Activated naive CD8-positive, alpha-beta T cell treated with anti-CD3 and anti-CD28 coated beads, Interleukin-2, amount 10 ng/mL, durations not matched to agents 7 days and 5 days (primary cell): Measurements from ENCODE around the gene HIVEP3. TPM values are rescaled to one million over a fixed set of nuclear protein-coding genes. Genes with fewer than 3 reads are reported as not detected.
"Not testable (repeated sequence)": the region's sequence is repeated elsewhere in the genome, so short reads cannot be mapped to it uniquely, and the experiment has no call there.

ENCODE experiments used
- ATAC-seq: fragments of 150-1000 bp; cut with Tn5 transposase; one replicate; pipeline ENCODE4 v1.10.0; 2021; ENCODE audit warnings: low read depth, moderate library complexity
- POLR2A ChIA-PET: fragments of 350-600 bp; sonication (Branson Sonifier 250); formaldehyde crosslinking; loops from one replicate; lab custom pipeline; 2021; ENCODE audit warnings: antibody characterized with exemption; lab: Charles Lee
- DNase-seq: peaks from one replicate; pipeline ENCODE4 v3.0.0; 2021
- H3K27ac Mint-ChIP-seq: one replicate; pipeline ENCODE4 v1.8.0; 2022; ENCODE audit warnings: mild to moderate bottlenecking, mixed read lengths
- H3K27me3 Mint-ChIP-seq: one replicate; pipeline ENCODE4 v1.8.0; 2022; ENCODE audit warnings: mild to moderate bottlenecking, moderate library complexity, mixed read lengths
- H3K36me3 Mint-ChIP-seq: one replicate; pipeline ENCODE4 v1.8.0; 2021; ENCODE audit warnings: mild to moderate bottlenecking, mixed read lengths
- H3K4me1 Mint-ChIP-seq: one replicate; pipeline ENCODE4 v1.8.0; 2021; ENCODE audit warnings: mixed read lengths
- H3K4me3 Mint-ChIP-seq: one replicate; pipeline ENCODE4 v1.8.0; 2022; ENCODE audit warnings: mild to moderate bottlenecking, moderate library complexity, mixed read lengths
- H3K9me3 Mint-ChIP-seq: one replicate; pipeline ENCODE4 v1.8.0; 2021; ENCODE audit warnings: mixed read lengths
- total RNA-seq, 2 experiments: library from RNA; stranded (reverse); gene quantifications; one replicate each; pipeline ENCODE4 v1.2.3, GENCODE V29; 2021

Gene HIVEP3
- total RNA-seq, 2 experiments from 2014 or later: 10.1 to 10.7 TPM

DNA sequence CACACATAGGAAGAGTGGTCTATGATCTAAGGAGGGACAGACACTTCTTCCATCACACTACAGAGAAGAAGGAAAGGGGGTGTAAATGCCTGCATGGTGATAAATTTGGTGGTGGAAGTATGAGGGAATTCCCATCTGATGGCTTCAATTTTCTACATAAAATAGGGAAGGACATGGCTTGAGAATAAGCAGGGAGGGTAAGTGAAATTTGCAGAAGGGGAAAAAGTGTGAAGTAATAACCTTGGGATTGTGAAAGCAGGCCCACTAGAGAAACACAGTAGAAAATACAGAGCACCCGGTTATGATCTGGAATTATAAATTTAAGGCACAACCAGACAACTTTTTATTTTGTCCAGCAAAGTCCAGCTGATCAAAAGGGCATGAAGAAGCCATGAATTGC lies 22.7 kb upstream of the HIVEP3 start:
- DNase-seq: no peak
- H3K36me3 Mint-ChIP-seq: peaks cover 7% of the 10 kb centered on the region

DNA sequence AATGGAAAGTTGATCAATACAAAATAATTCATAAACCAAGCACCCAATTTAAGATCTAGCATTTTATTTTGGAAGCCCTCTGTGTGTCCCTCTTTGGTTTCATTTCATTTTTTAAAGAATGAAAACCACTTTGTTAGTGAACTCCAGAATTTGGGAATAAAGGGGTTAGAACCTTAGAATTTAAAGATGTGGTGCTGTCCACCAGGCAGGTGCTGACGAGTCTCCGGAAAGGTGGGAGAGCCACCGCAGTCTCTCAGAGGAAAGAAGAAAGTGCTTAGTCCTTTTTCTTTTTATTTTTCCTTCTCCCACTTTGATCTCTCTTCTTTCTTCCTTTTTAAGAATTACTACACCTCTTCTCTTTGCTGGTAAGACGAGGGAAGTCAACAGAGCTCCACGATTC lies 20.5 kb upstream of the HIVEP3 start:
- H3K9me3 Mint-ChIP-seq: peaks cover 2% of the 10 kb centered on the region
- POLR2A ChIA-PET: no interaction called here
- H3K4me1 Mint-ChIP-seq: no peaks in the 10 kb centered on the region
- peaks cover 7% of the 10 kb centered on the region for H3K36me3 Mint-ChIP-seq
- ATAC-seq: no peak
- H3K4me3 Mint-ChIP-seq: no peak overlapping the region
- no peaks in the 10 kb centered on the region for H3K27me3 Mint-ChIP-seq
- no peak overlapping the region for H3K27ac Mint-ChIP-seq
- no peak for DNase-seq

More for the DNA sequence above, 22.7 kb upstream of the HIVEP3 start:
- H3K4me3 Mint-ChIP-seq: no peak overlapping the region
- ATAC-seq: no peak
- no peaks in the 10 kb centered on the region for H3K4me1 Mint-ChIP-seq
- no peaks in the 10 kb centered on the region for H3K27me3 Mint-ChIP-seq
- peaks cover 2% of the 10 kb centered on the region for H3K9me3 Mint-ChIP-seq
- H3K27ac Mint-ChIP-seq: no peak overlapping the region
- POLR2A ChIA-PET: no interaction called here

DNA sequence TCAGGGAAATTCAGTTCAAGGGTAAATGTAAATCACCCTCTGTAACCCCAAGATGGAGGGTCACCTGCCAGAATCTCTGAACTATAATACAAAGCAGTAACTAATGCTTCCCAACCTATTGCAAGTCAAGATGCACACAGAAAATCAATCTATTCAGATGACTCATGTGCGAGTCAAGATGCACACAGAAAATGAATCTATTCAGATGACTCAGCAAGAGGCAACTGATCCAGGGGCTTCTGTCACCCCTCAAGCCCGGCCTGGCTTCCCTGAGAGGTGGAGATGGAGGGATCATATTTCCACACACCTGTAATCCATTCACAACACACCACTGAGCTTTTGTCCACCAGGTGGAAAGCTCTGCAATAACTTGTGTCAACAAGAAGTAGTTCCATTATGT lies 17.4 kb upstream of the HIVEP3 start:
- Mint-ChIP-seq H3K36me3 (peaks cover 4% of the 10 kb centered on the region), H3K4me1 (no peaks in the 10 kb centered on the region), H3K4me3 (no peak overlapping the region), H3K27ac (no peak overlapping the region), H3K9me3 (no peaks in the 10 kb centered on the region), H3K27me3 (no peaks in the 10 kb centered on the region)
- DNase-seq: no peak
- ATAC-seq: no peak
- POLR2A ChIA-PET: no interaction called here

GRCh38 chr1:41935226-41935625 lies 16.5 kb upstream of the HIVEP3 start:
- ATAC-seq (no peak), DNase-seq (no peak)
- no peaks in the 10 kb centered on the region for H3K4me1 Mint-ChIP-seq
- no peak overlapping the region for H3K27ac Mint-ChIP-seq
- H3K4me3 Mint-ChIP-seq: no peak overlapping the region
- no peaks in the 10 kb centered on the region for H3K27me3 Mint-ChIP-seq
- POLR2A ChIA-PET: no interaction called here
- peaks cover 4% of the 10 kb centered on the region for H3K36me3 Mint-ChIP-seq
- no peaks in the 10 kb centered on the region for H3K9me3 Mint-ChIP-seq

DNA sequence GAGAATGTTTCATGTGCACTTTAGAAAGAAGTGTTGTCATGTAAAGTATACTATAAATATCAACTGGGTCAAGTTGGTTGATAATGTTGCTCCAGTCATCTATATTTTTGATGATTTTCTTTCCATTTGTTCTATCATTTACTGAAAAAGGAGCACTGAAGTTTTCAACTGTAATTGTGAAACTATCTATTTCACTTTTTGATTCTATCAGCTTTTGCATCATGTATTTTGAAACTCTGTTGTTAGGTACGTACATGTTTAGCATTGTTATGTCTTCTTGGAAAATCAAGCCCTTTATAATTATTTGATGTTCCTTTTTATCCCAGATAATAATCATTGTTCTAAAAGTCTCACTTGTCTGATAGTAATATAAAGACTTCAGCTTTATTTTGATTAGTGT lies 14.4 kb upstream of the HIVEP3 start:
- no peak for DNase-seq
- H3K4me3 Mint-ChIP-seq: no peak overlapping the region
- H3K4me1 Mint-ChIP-seq: no peaks in the 10 kb centered on the region
- POLR2A ChIA-PET: no interaction called here
- H3K36me3 Mint-ChIP-seq: peaks cover 1% of the 10 kb centered on the region
- H3K9me3 Mint-ChIP-seq: no peaks in the 10 kb centered on the region
- ATAC-seq: no peak
- H3K27ac Mint-ChIP-seq: no peak overlapping the region
- peaks cover 2% of the 10 kb centered on the region for H3K27me3 Mint-ChIP-seq

DNA sequence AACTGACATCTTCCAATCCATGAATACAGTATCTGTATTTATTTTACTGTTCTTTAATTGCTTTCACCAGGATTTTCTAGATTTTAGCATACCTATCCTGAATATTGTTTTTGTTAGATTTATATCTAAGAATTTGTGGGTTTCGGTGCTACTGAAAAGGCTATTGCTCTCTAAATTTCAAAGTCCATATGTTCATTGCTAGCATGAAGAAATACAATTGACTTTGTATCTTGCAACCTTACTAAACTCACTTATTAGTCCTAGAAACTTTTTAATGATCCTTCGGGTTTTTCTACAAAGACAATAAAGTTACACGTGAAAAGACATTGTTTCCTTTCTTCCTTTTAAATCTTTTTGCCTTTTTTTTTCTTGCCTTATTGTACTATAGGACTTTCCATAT lies 12.9 kb upstream of the HIVEP3 start:
- Mint-ChIP-seq H3K36me3 (no peaks in the 10 kb centered on the region), H3K4me1 (no peaks in the 10 kb centered on the region), H3K4me3 (no peak overlapping the region), H3K9me3 (no peaks in the 10 kb centered on the region), H3K27me3 (peaks cover 2% of the 10 kb centered on the region), H3K27ac (no peak overlapping the region)
- DNase-seq (no peak), ATAC-seq (no peak)
- POLR2A ChIA-PET: no interaction called here

GRCh38 chr1:41927118-41927517 lies 8.4 kb upstream of the HIVEP3 start:
- Mint-ChIP-seq H3K27ac (no peak overlapping the region), H3K36me3 (peaks cover 1% of the 10 kb centered on the region), H3K4me3 (no peak overlapping the region), H3K4me1 (no peaks in the 10 kb centered on the region), H3K27me3 (peaks cover 2% of the 10 kb centered on the region), H3K9me3 (no peaks in the 10 kb centered on the region)
- DNase-seq: no peak
- ATAC-seq: no peak
- POLR2A ChIA-PET: no interaction called here

GRCh38 chr1:41925712-41926111 lies 7.0 kb upstream of the HIVEP3 start:
- H3K27ac Mint-ChIP-seq: no peak overlapping the region
- no peaks in the 10 kb centered on the region for H3K9me3 Mint-ChIP-seq
- POLR2A ChIA-PET: no interaction called here
- no peak for ATAC-seq
- H3K4me3 Mint-ChIP-seq: no peak overlapping the region
- H3K36me3 Mint-ChIP-seq: peaks cover 1% of the 10 kb centered on the region
- H3K27me3 Mint-ChIP-seq: peaks cover 2% of the 10 kb centered on the region
- DNase-seq: no peak
- H3K4me1 Mint-ChIP-seq: peaks cover 2% of the 10 kb centered on the region

GRCh38 chr1:41924911-41925310 lies 6.2 kb upstream of the HIVEP3 start:
- no peak for DNase-seq
- Mint-ChIP-seq H3K36me3 (peaks cover 1% of the 10 kb centered on the region), H3K27ac (no peak overlapping the region), H3K4me1 (peaks cover 9% of the 10 kb centered on the region), H3K9me3 (no peaks in the 10 kb centered on the region), H3K27me3 (peaks cover 2% of the 10 kb centered on the region), H3K4me3 (no peak overlapping the region)
- POLR2A ChIA-PET: no interaction called here
- no peak for ATAC-seq

GRCh38 chr1:41921271-41921670 lies 2.5 kb upstream of the HIVEP3 start:
- H3K27ac Mint-ChIP-seq, POLR2A ChIA-PET, H3K4me3 Mint-ChIP-seq, ATAC-seq, H3K36me3 Mint-ChIP-seq, DNase-seq, H3K9me3 Mint-ChIP-seq, H3K27me3 Mint-ChIP-seq: not testable (repeated sequence)
- peaks cover 37% of the 10 kb centered on the region for H3K4me1 Mint-ChIP-seq

DNA sequence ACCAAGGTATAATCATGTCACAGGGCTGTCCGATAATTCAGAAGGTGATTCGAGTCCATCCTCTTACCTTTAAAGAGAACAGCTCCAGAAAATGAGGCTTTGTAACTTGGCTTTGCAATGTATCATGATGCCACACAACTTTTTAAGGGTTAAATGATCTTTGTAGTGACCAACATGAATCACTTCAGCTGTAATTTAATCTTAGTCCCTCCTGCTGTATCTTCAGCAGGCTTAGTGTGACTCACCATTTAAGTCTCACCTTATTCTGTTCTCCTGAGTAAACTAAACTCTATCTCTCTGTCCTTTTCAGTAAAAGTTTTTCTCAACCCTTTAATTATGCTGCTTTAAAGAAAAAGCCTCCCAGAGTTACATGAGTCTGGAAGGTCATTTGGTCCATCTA lies 1.9 kb upstream of the HIVEP3 start:
- Mint-ChIP-seq H3K36me3 (peaks cover 1% of the 10 kb centered on the region), H3K27me3 (no peaks in the 10 kb centered on the region), H3K9me3 (no peaks in the 10 kb centered on the region), H3K27ac (peak overlapping the region; percentile 97), H3K4me1 (peaks cover 43% of the 10 kb centered on the region), H3K4me3 (peak overlapping the region; percentile 96)
- ATAC-seq (no peak), DNase-seq (no peak)
- POLR2A ChIA-PET: interaction anchor here (0.6 to 6.1 kb wide), 12 partner anchors 12 to 120 kb away, joined by 3 to 98 read pairs (median 6); no protein-coding TSS in a partner anchor

DNA sequence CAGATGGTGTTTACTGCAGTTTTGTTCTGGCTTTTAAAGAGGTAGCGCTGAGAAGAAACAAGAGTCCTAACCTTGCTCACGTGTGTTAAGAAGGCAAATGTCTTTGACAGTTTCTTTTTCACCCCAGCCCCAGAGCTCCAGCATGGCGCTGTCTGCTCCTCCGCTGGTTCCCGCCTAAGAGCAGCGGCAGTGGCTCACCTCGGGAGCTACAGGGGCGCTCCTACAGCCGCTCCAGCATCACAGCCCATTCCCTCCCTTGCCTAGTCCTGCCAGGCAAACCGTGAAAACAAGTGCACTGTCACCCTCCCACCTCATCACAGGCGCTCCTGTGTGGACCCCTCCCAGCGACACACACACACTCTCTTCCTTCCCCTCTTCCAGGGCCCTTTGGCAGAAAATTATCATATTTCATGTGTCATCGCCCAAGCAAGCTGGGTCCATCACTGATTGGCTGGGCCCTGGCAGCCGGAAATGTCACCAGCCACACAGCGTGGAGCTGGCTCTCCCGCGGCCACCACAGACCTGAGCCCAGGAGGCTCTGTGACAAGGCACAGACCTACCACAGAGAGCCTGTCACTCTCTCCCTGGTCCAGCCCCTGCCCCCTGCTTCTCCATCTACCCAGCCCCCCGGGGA lies 1.2 kb upstream of the HIVEP3 start:
- no peaks in the 10 kb centered on the region for H3K9me3 Mint-ChIP-seq
- ATAC-seq (peak; percentile 96), DNase-seq (peak; percentile 84)
- H3K4me3 Mint-ChIP-seq: peak overlapping the region; percentile 96
- POLR2A ChIA-PET: interaction anchor here (0.6 to 6.1 kb wide), 17 partner anchors 11 to 119 kb away, joined by 3 to 98 read pairs (median 4); no protein-coding TSS in a partner anchor
- H3K27me3 Mint-ChIP-seq: no peaks in the 10 kb centered on the region
- H3K27ac Mint-ChIP-seq: peak overlapping the region; percentile 97
- peaks cover 47% of the 10 kb centered on the region for H3K4me1 Mint-ChIP-seq
- peaks cover 1% of the 10 kb centered on the region for H3K36me3 Mint-ChIP-seq

DNA sequence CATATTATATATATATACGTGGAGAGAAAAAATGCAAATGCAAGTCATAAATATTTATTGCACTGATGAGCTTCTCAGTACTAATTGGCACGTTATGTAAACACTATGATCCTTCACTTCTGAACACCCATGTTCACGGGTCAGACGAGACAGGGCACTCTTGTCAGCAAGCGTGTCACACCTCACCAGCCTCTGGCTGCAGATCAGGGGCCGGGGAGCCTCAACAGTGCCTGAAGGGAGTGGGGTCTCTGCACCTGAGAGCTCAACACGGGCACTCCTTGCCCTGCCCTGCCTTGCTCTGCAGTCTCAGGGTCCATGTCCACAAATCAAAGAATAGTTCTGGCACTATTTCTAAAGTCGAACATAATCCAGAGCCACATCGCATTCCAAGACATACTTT lies 409 bp upstream of the HIVEP3 start:
- ATAC-seq: no peak
- H3K27me3 Mint-ChIP-seq: no peaks in the 10 kb centered on the region

DNA sequence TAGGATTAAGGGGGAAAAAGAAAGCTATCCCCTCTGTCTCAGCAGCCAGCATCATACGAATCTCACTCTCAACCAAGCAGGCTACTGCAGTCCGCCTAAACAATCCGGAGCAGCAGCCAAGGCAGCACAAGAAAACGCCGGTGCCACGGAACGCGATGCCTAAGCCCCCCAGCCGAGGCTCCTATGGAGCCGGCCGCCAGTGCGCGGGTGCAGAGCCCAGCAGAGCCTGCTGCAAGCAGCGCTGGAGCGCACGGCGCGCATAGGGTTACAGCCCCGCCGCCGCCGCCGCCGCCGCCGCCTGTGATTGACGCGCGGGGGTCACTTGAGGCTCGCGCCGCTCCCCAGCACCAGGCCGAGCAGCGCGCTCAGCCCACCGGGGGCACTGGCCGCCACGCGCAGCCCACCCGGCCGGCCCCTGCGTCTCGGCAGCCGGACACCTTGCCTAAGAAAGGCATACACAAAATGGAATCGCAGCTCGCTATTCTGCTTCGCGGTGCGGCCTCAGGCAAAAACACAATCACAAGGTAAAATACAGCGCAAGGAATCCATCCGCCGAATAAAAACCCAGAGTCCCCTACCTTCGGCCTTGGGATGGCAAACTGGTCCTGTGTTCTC lies 780 bp downstream of the HIVEP3 start:
- peak; percentile 16 for ATAC-seq

More for the DNA sequence above, 409 bp upstream of the HIVEP3 start:
- POLR2A ChIA-PET: interaction anchor here (0.6 to 6.1 kb wide), 15 partner anchors 11 to 970 kb away, joined by 3 to 98 read pairs (median 4); no protein-coding TSS in a partner anchor
- no peaks in the 10 kb centered on the region for H3K9me3 Mint-ChIP-seq
- H3K27ac Mint-ChIP-seq: peak overlapping the region; percentile 97
- H3K4me1 Mint-ChIP-seq: peaks cover 52% of the 10 kb centered on the region
- no peak for DNase-seq
- H3K4me3 Mint-ChIP-seq: peak overlapping the region; percentile 96
- H3K36me3 Mint-ChIP-seq: peaks cover 3% of the 10 kb centered on the region

More for the DNA sequence above, 780 bp downstream of the HIVEP3 start:
- Mint-ChIP-seq H3K4me1 (peaks cover 57% of the 10 kb centered on the region), H3K36me3 (peaks cover 1% of the 10 kb centered on the region), H3K4me3 (peak overlapping the region; percentile 76), H3K9me3 (no peaks in the 10 kb centered on the region), H3K27ac (peak overlapping the region; percentile 81), H3K27me3 (no peaks in the 10 kb centered on the region)
- POLR2A ChIA-PET: interaction anchor here (1.0 to 6.1 kb wide), 6 partner anchors 15 to 114 kb away, joined by 3 to 98 read pairs (median 5); no protein-coding TSS in a partner anchor
- peak; percentile 75 for DNase-seq
